Prostate gland (tissue), 2 donors: Measurements from ENCODE around the gene GNG4. TPM values are rescaled to one million over a fixed set of nuclear protein-coding genes. Genes with fewer than 3 reads are reported as not detected.

Source experiments
- DNase-seq: peaks from one replicate; pipeline ENCODE4 v3.0.0-alpha.2; 2019; ENCODE audit warnings: low spot score
- H3K27ac ChIP-seq, 2 donors: fragments of 200-600 bp; sonication (generic); 2 replicates each; pipeline ENCODE4 v1.5.1; 2017 to 2019
- H3K27me3 ChIP-seq: fragments of 200-600 bp; sonication (generic); replicated peaks from 2 replicates; pipeline ENCODE4 v1.5.1; 2019; ENCODE audit not compliant: insufficient read depth
- H3K36me3 ChIP-seq, 2 donors: fragments of 200-600 bp; sonication (generic); 1 replicate in 1 of 2; 2 replicates in 1 of 2; pipeline versions ENCODE4 v1.5.1 to v1.8.1; 2017 to 2019
- H3K4me1 ChIP-seq: fragments of 200-600 bp; sonication (generic); replicated peaks from 2 replicates; pipeline ENCODE4 v1.5.1; 2019
- H3K4me3 ChIP-seq, 2 donors: fragments of 200-600 bp; sonication (generic); 2 replicates each; pipeline ENCODE4 v1.5.1; 2017 to 2019
- H3K9me3 ChIP-seq: fragments of 200-600 bp; sonication (generic); 2 replicates; pipeline ENCODE4 v1.5.1; 2017
- CTCF ChIP-seq, 4 experiments: fragments of 200-600 bp in 2 of 4; fragments of 450-650 bp in 2 of 4; sonication (generic) in 2 of 4; IDR thresholded peaks; 1 replicate in 3 of 4; 2 replicates in 1 of 4; pipeline ENCODE4 v1.5.1; 2016 to 2019; ENCODE audit warnings: antibody characterized with exemption in 4 of 4, mild to moderate bottlenecking in 2 of 4, moderate library complexity in 2 of 4
- POLR2A ChIP-seq: fragments of 450-650 bp; IDR thresholded peaks from one replicate; pipeline ENCODE4 v1.6.1; 2016; ENCODE audit warnings: antibody characterized with exemption, mild to moderate bottlenecking
- POLR2AphosphoS5 ChIP-seq: sonication (generic); formaldehyde crosslinking; IDR thresholded peaks from one replicate; pipeline ENCODE4 v1.6.1; 2017; ENCODE audit warnings: antibody characterized with exemption
- WGBS: methylation state at CpG from one replicate; pipeline ENCODE4 v1.1.5; 2018; 5-methylcytosine and 5-hydroxymethylcytosine counted together
- intact Hi-C: fragments of 100-400 bp; cut with DNase I; formaldehyde crosslinking; loops from one replicate; pipeline ENCODE4 v1.14.2; 2022
- small RNA-seq, 2 donors: library from RNA; depleted of rRNA; stranded (forward); fragments of <200 nt; gene quantifications; one replicate each; pipeline ENCODE3, GENCODE V24; 2016
- total RNA-seq, 2 donors: library from RNA; depleted of rRNA; stranded (reverse); fragments of >200 nt; gene quantifications; one replicate each; pipeline ENCODE4 v1.1.0, GENCODE V29; 2016

GNG4 gene
- total RNA-seq, 2 donors from 2014 or later = 9.4 to 47.7 TPM

GRCh38 chr1:235500971-235501540 is 148.5 kb downstream of the GNG4 start:
- H3K4me1 ChIP-seq = no peaks in the 10 kb centered on the region
- WGBS = 91% methylated on average over 5 of the region's 5 CpGs
- H3K9me3 ChIP-seq = no peaks in the 10 kb centered on the region
- H3K27me3 ChIP-seq = no peaks in the 10 kb centered on the region
- no peaks in the 10 kb centered on the region for H3K36me3 ChIP-seq
- H3K4me3 ChIP-seq = no peak overlapping the region
- TF ChIP-seq POLR2A = no peak
- TF ChIP-seq POLR2AphosphoS5 = no peak
- no peak for TF ChIP-seq CTCF (IDR thresholded peaks at IDR 0.05)
- intact Hi-C loops = loop anchor here (10.0 kb wide), 2 partner anchors 364 to 896 kb away; partner anchors contain the start of gene LYST
- DNase-seq = no peak
- H3K27ac ChIP-seq = no peak overlapping the region

Small RNA genes within 50 kb of the gene (small RNA-seq; reads per million reads assigned to genes)
- gene MTCO3P46 = 0 reads per million in 2 donors
- gene MTND4LP21 = 0 reads per million in 2 donors

Other genes with a start within 250 kb of the GNG4 start
- gene B3GALNT2, start 145.3 kb downstream of the GNG4 start, total RNA-seq = 10 to 100 TPM; 29.1 to 52.1 TPM
- gene LYST, start 217.1 kb upstream of the GNG4 start, total RNA-seq = 10 to 100 TPM; 21.9 to 41.7 TPM